ENCODE results near the gene LRRC15.

The LRRC15 gene

GRCh38 chr3:194384156-194384555, 14.6 kb upstream of the LRRC15 start:
- no peak for DNase-seq

- DNase-seq: no peak
Measured at GRCh38 chr3:194383276-194383940, 13.9 kb upstream of the LRRC15 start.

DNA sequence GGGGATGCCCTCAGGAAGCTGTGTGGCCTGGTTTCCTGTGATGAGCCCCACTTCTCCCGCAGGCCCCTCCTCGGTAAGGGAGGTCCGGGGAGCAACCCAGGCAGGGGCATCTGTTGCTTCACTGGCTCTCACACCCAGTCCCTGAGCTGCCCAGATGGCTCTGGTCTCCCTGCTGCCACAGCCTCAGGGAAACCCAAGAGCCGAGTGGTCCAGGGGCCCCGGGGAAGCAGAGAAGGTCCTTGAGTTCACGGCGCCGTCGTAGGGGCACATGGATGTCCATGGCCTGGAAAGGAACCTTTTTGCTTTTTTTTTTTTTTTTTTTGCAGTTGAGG, 13.3 kb upstream of the LRRC15 start:
- DNase-seq: no peak

- DNase-seq: no peak
Measured at GRCh38 chr3:194382196-194382891, 12.8 kb upstream of the LRRC15 start.

GRCh38 chr3:194381460-194381875, 11.9 kb upstream of the LRRC15 start:
- no peak for DNase-seq

- no peak for DNase-seq
Measured at GRCh38 chr3:194380326-194380725, 10.8 kb upstream of the LRRC15 start.

GRCh38 chr3:194379651-194380050, 10.1 kb upstream of the LRRC15 start:
- no peak for DNase-seq

- no peak for DNase-seq
Measured at GRCh38 chr3:194379231-194379630, 9.7 kb upstream of the LRRC15 start.

- DNase-seq: no peak
Measured at GRCh38 chr3:194377708-194378107, 8.2 kb upstream of the LRRC15 start.

DNA sequence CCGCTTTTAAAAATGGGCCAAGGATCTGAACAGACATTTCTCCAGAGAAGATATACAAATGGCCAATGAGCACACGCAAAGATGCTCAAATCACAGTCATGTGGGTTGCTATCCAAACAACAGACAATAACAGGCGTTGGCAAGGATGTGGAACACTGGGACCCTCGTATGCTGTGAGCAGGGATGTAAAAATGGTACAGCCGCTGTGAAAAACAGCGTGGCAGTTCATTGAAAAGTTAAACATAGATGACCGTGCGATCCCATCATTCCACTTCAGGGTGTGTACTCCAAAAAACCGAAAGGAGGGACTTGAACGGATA, 6.7 kb upstream of the LRRC15 start:
- no peak for DNase-seq

DNA sequence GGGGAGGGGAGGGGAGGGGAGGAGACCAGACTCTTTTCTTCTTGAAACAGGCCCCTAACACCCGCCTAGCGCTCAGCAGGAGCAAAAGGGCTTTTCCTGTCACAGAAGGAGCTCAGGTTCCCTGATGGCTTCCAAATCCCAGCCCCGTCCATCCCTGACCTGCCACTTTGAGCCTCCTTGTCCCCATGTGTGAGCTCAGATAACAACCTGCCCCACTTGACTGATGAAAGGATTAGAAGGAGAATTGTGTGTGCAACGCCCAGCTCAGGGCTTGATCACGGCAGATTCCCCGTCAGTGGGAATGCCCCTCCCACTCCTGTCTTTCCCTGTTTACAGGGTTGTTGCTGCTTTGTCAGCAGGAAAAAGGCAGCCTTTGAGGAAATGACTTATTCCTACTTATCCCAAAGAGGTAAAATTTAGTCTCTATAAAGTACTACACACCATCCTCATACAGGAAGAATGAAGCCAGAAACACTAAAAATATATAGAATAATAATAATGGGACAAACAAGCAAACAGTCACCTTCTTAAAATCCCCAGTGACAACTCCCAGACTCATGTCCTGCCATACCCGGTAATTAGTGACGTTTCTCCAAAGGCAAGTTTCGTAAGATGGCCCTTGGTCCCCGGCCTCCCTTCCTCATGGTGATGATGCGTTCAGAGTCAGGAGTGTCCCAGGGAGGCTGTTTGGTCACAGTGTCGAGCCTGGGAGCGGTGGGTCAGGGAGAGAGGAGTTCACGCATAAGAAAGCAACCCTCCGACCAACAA, 6.1 kb upstream of the LRRC15 start:
- no peak for DNase-seq

DNA sequence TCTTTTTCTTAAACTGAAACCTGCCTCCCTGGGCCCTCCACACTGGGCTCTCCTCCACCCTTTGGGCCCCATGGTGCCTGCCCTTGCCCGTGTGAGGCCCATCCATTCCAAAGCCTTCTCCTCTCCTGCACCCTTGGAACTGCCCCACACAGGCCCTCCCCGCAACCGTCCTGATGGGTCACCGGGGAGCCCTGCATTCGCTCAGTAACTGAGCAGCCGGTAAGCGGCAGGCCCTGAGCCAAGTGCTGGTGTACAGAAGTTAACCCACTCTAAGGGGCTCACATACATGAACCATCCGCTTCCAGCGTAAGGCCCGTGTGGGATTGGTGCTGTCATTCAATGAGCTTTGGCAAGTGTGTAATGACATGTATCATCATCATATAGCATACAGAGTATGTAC, 5.4 kb upstream of the LRRC15 start:
- DNase-seq: no peak

DNA sequence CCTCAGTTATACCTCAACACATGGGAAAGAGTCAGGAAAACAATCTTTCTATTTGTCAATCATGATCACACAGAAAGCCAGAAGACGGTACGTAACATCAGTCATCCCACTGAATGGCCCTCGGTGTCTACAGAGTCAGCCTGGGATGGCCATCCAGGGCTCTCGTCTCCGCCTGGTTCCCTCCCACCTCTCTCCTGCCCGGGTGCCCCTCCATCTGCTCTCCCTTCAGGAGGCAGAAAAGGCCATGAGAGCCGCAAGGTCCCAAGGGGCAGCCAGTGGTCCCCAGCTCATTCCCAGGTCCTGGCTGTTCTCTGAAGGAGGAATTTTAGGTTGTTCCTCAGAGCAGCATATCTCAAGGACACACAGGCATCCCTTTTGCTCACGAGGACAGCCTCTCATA, 4.4 kb upstream of the LRRC15 start:
- no peak for DNase-seq

DNA sequence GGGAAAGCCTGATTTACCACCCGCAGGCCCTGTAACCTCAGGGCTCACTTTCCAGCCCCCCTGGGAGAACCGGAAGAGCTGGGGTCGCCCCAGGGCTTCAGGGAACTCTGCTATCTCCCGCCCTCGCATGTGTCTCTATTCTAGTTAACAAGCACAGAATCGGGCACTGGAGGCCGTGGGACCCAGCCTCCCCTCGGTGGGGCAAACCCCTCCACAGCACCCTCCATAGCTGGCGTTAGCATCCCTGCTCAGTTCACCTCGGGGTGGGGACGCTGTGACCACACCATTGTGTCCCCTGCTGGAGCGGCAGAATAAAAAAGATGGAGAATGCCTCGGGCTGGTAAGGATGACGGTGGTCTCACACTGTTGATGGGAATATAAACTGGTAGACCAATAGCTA, 3.5 kb upstream of the LRRC15 start:
- DNase-seq: no peak

DNA sequence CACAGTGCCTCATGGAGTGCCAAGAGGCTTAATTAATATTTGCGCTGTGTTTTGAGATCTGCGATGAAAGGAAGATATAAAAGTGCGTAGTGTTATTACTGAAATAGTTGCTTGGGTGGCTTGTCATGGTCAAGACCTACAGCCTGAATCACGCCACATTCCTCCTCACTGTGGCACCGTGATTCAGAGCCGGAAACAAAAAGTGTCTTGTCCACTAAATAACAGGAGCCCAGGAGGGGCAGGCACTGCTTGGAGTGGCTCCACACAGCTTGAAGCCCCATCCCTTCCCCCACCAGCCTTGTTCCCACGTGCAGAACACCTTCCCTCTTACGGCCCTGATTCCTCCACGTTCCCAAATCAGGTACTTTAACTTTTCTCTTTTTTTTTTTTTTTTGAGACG, 1.2 kb upstream of the LRRC15 start:
- DNase-seq: no peak

DNA sequence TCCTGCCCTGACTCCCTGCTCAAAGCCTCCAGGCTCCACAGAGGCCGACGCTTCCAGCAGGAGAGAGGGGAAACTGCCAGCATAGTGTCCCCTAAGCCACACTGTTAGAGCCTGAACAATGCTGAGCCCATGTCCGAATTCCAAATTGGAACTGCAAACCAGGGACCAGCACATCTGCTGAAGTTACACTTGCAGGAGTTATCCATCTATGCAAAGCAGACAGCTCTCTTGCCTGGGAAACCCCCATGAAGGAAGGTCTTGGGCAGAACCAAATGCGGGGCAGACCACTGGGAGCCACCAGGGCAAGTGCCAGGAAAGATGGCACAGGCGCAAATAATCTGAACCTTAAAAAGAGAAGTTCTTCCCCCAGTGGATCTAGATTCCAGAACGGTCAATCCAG, 625 bp downstream of the LRRC15 start:
- DNase-seq: no peak

- no peak for DNase-seq
Measured at GRCh38 chr3:194367992-194368841, 1.3 kb downstream of the LRRC15 start.

- DNase-seq: no peak
Measured at GRCh38 chr3:194365978-194366490, 3.5 kb downstream of the LRRC15 start.

GRCh38 chr3:194365526-194365925, 4.0 kb downstream of the LRRC15 start:
- DNase-seq: no peak

DNA sequence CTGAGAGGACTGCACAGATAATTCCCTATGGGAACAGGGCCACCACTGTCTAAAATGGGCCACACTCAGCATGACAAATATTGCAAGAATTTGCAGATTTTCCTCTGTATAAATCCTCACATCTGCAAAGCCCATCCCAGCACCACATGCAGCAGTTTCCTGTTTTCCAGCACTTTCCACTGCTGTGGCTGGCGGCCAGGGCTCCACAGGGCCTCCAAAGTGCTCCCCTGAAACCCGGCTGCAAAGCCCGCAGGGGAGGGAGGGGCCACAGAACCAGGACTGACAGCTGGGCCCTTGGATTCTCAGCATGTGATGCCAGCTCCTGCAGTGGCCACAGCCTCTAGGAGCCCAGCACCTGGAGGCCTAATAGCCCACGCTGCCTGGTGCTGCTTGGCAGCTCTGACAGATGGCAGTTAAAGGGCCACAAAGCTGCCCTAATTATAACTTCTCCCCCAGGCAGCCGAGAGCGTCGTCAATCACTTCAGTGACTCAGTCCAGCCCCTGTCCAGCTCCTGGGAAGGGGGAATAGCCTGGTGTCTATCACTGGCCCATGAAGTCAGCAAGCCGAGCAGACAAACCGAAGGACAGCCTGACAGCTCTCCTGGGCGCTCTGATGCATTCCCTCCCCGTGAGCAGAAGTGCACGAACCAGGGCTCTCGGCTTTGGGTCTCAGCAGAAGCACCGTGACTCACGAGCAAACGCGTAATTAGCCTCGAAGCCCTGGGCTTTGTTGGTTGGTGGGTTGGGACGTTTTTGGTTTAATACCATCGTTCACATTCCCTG, 4.7 kb downstream of the LRRC15 start:
- peak; percentile 25 for DNase-seq

- DNase-seq: no peak
Measured at GRCh38 chr3:194364314-194364651, 5.3 kb downstream of the LRRC15 start.

DNA sequence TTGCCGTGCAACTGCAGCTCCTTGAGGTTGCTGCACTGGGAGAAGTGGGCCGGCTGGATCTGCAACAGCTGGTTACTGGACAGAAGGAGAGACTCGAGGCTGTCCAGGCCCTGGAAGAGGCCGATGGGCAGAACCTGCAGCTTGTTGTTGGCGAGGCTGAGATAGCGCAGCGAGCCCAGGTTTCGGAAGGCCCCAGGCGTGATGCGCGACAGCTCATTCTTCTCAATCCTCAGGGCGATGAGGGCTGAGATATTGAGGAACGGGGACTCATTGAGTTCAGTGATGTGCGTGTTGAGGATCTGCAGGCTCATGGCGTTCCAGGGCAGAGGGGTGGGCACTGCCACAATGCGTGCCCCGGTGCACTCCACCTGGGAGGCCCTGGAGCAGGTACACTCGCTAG, 9.0 kb downstream of the LRRC15 start:
- DNase-seq: no peak

- DNase-seq: no peak
Measured at GRCh38 chr3:194357681-194358080, 11.9 kb downstream of the LRRC15 start.

Measured in NCI-H2171 (cell line).